ENCODE measurements around the gene CD109. TPM values are rescaled to one million over a fixed set of nuclear protein-coding genes. Genes with fewer than 3 reads are reported as not detected.
A peak's percentile ranks its signal among the peaks of the same experiment; 100 is the strongest.
"Not testable (repeated sequence)": the region's sequence is repeated elsewhere in the genome, so short reads cannot be mapped to it uniquely, and the experiment has no call there.

CD109 gene
- total RNA-seq, 6 experiments from 2014 or later = 32.5 to 56.3 (median 48.9) TPM

DNA sequence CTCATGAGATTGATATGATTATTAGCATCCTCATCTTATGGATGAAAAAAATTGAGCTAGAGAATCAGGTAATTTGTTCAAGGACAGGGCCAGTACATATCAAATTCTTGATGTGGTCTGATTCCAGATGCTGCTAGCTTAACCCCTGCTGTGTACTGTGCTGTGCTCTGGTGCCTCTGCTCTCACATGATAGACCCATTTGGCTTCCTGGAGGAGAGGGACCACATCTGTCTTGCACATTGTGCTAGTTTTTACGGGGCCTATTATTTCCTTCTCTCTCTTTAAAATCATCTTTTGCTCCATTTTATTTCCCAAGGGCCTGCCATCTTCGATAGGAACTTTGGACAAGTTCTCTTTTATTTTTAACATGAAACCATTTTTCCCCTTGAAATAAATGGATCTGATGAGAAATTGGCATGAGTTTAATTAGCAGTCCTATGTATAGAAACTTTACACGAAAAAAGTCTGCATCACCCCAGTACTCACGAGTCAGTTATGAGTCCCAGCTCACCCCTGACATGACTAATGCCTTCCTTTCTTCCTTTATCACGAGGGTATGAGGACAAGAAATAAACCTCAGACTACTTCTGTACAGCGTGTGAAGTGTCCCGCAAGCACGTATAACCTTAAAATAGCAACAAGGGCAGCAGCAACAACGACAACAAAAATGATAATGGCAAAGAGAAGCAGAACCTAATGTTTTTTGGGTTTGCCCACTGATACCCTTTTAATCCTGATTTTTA lies 26.5 kb downstream of the CD109 start:
- H3K9me3 Mint-ChIP-seq = no peaks in the 10 kb centered on the region
- peaks cover 23% of the 10 kb centered on the region for H3K36me3 Mint-ChIP-seq (ENCODE audit: low read depth)
- peak overlapping the region; percentile 96 for H3K27ac Mint-ChIP-seq
- no peaks in the 10 kb centered on the region; the same call in 1 of the 2 replicates for H3K27me3 Mint-ChIP-seq (ENCODE audit: insufficient read depth)
- peaks cover 36% of the 10 kb centered on the region for H3K4me1 Mint-ChIP-seq (ENCODE audit: low read depth)
- TF ChIP-seq CTCF (IDR thresholded peaks at IDR 0.05) = no peak
- H3K4me3 Mint-ChIP-seq = peak overlapping the region; percentile 77
- DNase-seq = peak; percentile 93

- H3K4me1 Mint-ChIP-seq (ENCODE audit: low read depth) = peaks cover 28% of the 10 kb centered on the region
- not testable (repeated sequence) for DNase-seq; H3K27me3 Mint-ChIP-seq (ENCODE audit: insufficient read depth); H3K9me3 Mint-ChIP-seq
- peak overlapping the region; percentile 63 for H3K4me3 Mint-ChIP-seq
- H3K27ac Mint-ChIP-seq = peak overlapping the region; percentile 96
- peaks cover 18% of the 10 kb centered on the region for H3K36me3 Mint-ChIP-seq (ENCODE audit: low read depth)
These were observed 27.5 kb downstream of the CD109 start for GRCh38 chr6:73723480-73723879.

DNA sequence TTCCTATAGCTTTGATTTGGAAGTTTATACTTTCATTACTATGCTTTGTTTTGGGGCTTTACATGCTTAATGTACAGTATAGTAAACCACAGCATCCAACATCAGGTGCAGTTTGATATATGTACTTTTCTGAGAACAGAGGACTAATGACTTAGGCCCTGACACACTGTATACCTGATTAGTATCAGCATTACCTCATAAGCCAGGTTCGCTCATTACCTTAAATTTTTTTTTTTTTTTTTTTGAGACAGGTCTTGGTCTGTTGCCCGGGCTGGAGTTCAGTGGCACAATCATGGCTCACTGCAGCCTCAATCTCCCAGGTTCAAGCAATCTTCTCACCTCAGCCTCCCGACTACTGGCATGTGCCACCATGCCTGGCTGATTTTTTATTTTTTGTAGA lies 28.4 kb downstream of the CD109 start:
- Mint-ChIP-seq H3K27me3 (ENCODE audit: insufficient read depth) (no peaks in the 10 kb centered on the region; the same call in 1 of the 2 replicates), H3K36me3 (ENCODE audit: low read depth) (peaks cover 15% of the 10 kb centered on the region), H3K4me3 (no peak overlapping the region), H3K27ac (no peak overlapping the region; the same call in 1 of the 2 replicates), H3K4me1 (ENCODE audit: low read depth) (peaks cover 25% of the 10 kb centered on the region), H3K9me3 (no peaks in the 10 kb centered on the region)
- TF ChIP-seq CTCF (IDR thresholded peaks at IDR 0.05) = no peak
- DNase-seq = no peak

- not testable (repeated sequence) for H3K27me3 Mint-ChIP-seq (ENCODE audit: insufficient read depth); H3K27ac Mint-ChIP-seq; DNase-seq; H3K9me3 Mint-ChIP-seq; H3K4me3 Mint-ChIP-seq; H3K36me3 Mint-ChIP-seq (ENCODE audit: low read depth)
- peaks cover 25% of the 10 kb centered on the region for H3K4me1 Mint-ChIP-seq (ENCODE audit: low read depth)
These were observed 29.2 kb downstream of the CD109 start for GRCh38 chr6:73725192-73725591.

- Mint-ChIP-seq H3K4me1 (ENCODE audit: low read depth) (peaks cover 18% of the 10 kb centered on the region), H3K27me3 (ENCODE audit: insufficient read depth) (peaks cover 2% of the 10 kb centered on the region; the same call in 1 of the 2 replicates), H3K36me3 (ENCODE audit: low read depth) (no peaks in the 10 kb centered on the region; the same call in 1 of the 2 replicates), H3K9me3 (no peaks in the 10 kb centered on the region), H3K27ac (no peak overlapping the region), H3K4me3 (no peak overlapping the region)
- no peak for DNase-seq
- TF ChIP-seq CTCF (IDR thresholded peaks at IDR 0.05) = no peak
These were observed 31.1 kb downstream of the CD109 start for GRCh38 chr6:73727114-73727513.

DNA sequence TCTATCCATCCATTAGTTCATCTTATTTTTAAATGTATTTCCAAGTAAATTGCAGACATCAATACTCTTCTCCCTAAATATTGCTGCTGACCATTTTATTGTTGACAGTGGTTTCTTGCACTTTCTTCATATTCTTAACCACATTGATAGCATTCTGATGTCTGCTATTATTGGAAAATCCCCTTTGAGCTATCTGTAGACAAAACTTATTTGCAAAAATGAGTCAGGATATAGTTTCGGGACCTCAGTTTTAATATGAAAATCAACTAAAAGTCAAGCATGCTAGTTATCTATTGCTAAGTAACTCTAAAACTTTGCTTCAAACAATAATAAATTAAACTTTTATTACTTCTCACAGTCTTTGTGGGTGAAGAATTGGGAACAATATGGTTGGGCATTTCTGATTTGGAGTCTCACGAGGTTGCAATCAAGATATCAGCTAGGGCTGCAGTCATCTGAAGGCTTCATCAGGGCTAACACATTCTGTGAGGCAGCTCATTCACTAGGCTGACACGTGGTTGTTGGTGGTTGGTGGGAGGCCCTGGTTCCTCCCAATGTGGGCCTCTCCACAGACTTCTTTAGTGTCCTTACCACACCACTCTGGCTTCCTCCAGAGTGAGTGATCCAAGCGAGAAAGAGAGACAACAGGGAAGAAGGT lies 32.7 kb downstream of the CD109 start:
- Mint-ChIP-seq H3K36me3 (ENCODE audit: low read depth) (no peaks in the 10 kb centered on the region; the same call in 1 of the 2 replicates), H3K27me3 (ENCODE audit: insufficient read depth) (peaks cover 2% of the 10 kb centered on the region; the same call in 1 of the 2 replicates), H3K27ac (no peak overlapping the region; the same call in 1 of the 2 replicates), H3K9me3 (no peaks in the 10 kb centered on the region), H3K4me1 (ENCODE audit: low read depth) (peaks cover 14% of the 10 kb centered on the region), H3K4me3 (no peak overlapping the region)
- TF ChIP-seq CTCF (IDR thresholded peaks at IDR 0.05) = no peak
- DNase-seq = no peak
